ENCODE results near the gene MFSD12.
"Not testable (repeated sequence)": the region's sequence is repeated elsewhere in the genome, so short reads cannot be mapped to it uniquely, and the experiment has no call there.

The MFSD12 gene

DNA sequence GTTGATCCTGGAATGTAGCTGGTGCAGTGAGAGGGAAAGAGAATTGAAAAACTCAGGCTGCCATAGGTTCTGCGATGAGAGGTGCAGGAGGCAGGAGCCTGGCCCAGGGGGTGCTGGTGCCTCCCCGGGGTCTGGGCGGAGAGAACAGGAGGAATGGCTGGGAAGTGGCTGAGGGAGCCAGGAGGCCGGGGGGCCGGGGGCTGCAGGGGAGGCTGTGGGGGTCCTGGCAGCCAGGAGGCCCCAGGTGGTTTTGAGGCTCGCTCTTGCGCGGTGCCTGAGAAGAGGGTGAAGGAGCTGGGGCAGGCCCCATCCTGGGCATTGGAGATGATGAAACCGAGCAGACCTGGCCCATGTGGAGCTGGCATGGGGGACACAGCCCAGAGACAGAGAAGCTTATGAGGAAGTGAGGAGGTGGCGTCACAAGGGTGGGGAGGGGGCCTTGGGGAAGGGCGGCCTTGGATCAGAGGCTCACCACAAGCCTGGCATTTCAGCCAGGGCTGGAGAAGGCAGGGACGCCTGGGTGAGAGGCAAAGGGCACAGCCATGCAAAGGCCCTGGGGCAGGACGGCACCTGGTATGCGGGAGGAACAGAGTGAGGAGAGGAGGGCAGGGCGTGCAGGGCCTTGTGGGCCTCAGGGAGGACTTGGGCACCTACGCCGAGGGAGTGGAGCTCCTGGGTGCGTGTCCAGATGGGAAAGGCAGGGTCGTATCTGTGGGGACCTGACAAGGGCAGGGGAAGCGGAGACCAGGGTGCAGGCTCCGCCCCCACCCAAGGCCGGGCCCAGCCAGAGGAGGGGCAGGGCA, 19.7 kb downstream of the MFSD12 start:
- DNase-seq (ENCODE audit: low read depth in 2 of 3, low spot score in 2 of 3) = no peak

DNA sequence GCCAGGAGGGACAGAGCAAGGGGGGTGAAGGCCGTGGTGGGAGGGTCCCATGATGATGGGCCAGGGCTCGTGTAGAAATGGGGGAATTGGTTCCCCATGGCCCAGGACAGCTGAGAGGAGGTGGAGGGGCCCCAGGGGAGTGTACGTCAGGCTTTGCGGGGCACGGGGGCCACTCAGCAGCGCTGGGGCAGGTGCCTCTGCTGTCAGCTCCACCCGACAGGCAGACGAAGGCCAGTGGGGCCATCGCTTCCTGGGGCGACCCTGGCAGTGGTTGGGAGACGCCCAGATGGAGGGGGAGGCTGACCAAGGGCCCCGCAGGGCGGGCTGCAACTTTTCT, 20.3 kb downstream of the MFSD12 start:
- no peak for DNase-seq (ENCODE audit: low read depth in 2 of 3, low spot score in 2 of 3)

DNA sequence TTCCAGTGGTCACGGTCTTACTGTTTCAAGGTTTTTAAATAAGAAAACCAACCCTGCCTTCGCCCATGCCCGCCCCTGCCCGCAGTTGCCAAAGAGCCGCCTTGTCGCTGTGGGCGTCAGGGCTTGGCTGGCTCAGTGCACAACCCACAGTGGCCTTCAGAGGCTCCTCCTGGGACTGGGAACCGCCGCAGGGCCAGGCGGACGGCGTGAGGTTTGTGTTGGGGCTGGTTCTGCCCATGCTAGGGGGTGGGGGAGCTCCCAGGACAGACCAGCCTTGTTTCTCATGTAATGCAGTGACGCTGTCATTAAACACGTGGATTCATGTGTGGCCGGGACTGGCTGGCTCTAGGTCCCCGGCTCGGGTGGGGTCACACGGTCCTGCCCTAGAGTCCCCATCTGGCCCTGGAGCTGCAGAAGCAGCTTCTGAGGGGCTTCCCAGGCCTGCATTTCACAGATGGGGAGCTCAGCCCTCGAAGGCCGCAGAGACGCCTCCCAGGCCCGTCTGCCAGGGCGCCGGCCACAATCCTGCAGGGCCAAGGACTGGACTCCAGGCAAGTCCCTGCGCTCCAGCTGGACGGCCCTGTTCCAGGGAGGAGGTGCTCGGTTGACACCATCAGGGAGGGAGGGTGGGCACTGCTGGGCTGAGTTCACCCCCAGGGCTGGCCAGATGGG, 20.8 kb downstream of the MFSD12 start:
- no peak for DNase-seq (ENCODE audit: low read depth in 2 of 3, low spot score in 2 of 3)

DNA sequence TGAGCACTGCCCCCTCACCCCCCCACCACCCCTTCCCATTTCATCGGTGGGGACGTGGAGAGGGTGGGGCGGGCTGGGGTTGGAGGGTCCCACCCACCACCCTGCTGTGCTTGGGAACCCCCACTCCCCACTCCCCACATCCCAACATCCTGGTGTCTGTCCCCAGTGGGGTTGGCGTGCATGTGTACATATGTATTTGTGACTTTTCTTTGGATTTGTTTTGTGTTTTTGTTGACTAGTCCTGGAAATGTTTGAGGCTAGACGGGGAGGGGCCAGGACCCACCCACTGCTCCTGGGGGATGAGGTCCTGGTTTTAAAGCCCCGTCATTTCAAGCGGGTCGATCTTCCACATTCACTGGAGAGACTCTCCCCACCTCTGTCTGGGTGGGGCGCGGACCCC, 21.4 kb downstream of the MFSD12 start:
- DNase-seq (ENCODE audit: low read depth in 2 of 3, low spot score in 2 of 3) = no peak

DNA sequence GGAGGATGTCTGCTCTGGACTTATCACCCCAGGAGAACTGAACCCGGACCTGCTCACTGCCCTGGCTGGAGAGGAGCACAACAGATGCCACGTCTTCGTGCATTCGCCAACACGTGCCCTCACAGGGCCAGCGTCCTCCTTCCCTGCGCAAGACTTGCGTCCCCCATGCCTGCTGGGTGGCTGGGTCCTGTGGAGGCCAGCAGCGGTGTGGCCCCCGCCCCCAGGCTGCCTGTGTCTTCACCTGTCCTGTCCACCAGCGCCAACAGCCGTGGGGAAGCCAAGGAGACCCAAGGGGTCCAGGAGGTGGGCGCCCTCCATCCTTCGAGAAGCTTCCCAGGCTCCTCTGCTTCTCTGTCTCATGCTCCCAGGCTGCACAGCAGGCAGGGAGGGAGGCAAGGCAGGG, 21.8 kb downstream of the MFSD12 start:
- no peak for DNase-seq (ENCODE audit: low read depth in 2 of 3, low spot score in 2 of 3)

DNA sequence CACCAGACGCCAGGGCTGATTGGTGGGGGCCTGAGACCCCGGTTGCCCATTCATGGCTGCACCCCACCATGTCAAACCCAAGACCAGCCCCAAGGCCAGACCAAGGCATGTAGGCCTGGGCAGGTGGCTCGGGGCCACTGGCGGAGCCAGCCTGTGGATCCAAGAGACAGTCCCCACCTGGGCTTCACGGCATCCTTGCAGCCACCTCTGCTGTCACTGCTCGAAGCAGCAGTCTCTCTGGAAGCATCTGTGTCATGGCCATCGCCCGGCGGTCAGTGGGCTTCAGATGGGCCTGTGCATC, 22.2 kb downstream of the MFSD12 start:
- no peak for DNase-seq (ENCODE audit: low read depth in 2 of 3, low spot score in 2 of 3)

DNA sequence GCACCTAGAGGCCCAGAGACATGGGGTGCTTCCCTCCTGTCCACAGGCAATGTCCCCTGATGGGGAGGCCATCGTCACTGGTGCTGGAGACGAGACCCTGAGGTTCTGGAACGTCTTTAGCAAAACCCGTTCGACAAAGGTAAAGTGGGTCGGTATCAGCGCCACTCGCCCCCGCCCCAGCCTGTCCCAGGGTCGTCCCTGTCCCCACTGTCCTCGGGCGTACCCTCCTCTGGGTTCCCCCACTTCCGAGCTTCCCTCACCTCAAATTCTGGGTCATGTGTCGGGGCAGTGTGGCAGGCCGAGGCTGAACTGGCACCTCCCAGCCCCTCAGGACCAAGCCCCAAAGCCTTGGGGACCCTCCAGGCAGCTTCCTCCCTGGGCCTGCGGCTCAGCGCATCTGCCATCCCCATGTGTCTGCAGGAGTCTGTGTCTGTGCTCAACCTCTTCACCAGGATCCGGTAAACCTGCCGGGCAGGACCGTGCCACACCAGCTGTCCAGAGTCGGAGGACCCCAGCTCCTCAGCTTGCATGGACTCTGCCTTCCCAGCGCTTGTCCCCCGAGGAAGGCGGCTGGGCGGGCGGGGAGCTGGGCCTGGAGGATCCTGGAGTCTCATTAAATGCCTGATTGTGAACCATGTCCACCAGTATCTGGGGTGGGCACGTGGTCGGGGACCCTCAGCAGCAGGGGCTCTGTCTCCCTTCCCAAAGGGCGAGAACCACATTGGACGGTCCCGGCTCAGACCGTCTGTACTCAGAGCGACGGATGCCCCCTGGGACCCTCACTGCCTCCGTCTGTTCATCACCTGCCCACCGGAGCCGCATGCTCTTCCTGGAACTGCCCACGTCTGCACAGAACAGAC, 22.8 kb downstream of the MFSD12 start:
- DNase-seq (ENCODE audit: low read depth in 2 of 3, low spot score in 2 of 3) = no peak

DNA sequence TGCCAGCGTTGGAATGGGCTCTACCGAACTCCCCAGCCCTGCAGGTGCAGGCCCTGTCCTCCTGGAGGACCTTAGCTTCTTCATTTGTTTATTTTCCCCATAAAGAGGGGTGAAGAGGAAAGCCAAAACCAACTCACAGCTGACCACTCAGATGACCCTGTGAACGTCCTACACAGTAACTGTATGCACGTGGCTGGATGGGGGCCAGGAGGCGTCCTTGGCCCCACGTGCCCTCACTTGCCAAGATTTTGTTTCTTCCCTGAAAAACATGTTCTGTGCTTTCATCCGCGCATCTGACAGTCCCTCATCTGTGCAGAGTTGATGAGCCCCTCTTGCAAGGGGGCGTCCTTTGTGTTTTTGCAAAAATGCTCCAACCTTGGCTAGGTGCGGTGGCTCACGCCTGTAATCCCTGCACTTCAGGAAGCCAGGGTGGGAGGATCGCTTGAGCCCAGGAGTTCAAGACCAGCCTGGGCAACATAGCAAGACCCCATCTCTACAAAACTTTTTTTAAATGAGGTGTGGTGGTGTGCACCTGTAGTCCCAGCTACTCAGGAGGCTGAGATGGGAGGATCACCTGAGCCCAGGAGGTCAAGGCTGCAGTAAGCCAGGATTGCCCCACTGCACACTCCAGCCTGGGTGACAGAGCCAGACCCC, 23.7 kb downstream of the MFSD12 start:
- DNase-seq (ENCODE audit: low read depth in 2 of 3, low spot score in 2 of 3) = no peak

DNA sequence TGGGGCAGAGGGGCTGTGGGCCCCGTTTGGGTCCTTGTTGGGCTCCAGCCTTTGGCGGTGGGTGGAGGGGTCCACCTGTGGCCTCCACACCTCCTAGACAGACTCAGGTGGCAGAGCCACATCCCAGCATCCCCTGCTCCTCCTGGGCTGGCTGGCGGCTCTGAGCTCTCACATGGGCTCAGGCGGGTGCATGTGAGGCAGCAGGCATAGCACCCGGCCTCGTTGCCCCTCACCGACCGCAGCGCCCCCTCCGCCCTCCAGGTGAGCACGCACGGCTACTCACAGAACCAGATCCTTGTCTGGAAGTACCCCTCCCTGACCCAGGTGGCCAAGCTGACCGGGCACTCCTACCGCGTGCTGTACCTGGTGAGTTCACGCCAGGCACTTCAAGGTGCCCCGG, 24.4 kb downstream of the MFSD12 start:
- no peak for DNase-seq (ENCODE audit: low read depth in 2 of 3, low spot score in 2 of 3)

DNA sequence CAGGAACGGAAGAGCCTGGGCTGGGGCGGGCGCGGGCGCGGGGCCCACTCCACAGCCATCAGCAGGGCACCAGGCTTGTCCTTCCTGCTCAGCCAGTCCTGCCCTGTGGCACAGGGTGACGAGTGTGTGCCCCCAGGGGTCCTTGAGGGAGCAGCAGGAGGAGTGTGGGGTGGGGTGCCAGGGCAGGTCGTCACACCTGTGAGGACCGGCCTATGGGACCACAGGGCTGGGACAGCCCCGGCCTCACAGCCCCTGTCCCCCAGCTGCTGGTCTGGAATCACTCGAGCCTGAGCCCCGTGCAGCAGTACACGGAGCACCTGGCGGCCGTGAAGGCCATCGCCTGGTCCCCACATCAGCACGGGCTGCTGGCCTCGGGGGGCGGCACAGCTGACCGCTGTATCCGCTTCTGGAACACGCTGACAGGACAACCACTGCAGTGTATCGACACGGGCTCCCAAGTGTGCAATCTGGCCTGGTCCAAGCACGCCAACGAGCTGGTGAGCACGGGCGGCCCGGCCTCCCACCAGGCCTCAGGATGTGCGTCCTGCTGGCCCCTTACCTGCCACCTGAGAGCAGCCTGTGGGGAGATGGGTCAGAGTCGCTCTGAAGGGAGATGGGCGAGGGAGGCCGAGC, 25.1 kb downstream of the MFSD12 start:
- DNase-seq (ENCODE audit: low read depth in 2 of 3, low spot score in 2 of 3) = no peak

DNA sequence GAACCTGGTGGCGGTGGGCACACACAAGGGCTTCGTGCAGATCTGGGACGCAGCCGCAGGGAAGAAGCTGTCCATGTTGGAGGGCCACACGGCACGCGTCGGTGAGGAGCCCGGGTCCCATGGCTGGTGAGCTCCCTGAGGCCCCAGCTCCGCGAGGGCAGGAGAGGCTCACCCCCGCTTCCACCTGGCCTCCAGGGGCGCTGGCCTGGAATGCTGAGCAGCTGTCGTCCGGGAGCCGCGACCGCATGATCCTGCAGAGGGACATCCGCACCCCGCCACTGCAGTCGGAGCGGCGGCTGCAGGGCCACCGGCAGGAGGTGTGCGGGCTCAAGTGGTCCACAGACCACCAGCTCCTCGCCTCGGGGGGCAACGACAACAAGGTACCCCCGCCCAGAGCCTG, 25.7 kb downstream of the MFSD12 start:
- no peak for DNase-seq (ENCODE audit: low read depth in 2 of 3, low spot score in 2 of 3)

DNA sequence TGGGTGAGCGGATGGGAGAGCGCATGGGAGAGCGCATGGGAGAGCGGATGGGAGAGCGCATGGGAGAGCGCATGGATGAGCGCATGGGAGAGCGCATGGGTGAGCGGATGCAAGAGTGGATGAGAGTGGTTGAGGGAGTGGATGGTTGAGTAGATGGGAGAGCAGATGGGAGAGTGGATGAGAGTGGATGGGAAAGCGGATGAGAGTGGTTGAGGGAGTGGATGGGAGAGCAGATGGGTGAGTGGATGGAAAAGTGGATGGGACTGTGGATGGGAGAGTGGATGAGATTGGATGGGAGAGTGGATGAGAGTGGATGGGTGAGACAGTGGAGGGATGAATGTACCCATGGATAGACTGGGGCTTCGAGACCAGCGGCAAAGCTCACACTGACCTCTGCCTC, 27.0 kb downstream of the MFSD12 start:
- DNase-seq (ENCODE audit: low read depth in 2 of 3, low spot score in 2 of 3) = no peak

DNA sequence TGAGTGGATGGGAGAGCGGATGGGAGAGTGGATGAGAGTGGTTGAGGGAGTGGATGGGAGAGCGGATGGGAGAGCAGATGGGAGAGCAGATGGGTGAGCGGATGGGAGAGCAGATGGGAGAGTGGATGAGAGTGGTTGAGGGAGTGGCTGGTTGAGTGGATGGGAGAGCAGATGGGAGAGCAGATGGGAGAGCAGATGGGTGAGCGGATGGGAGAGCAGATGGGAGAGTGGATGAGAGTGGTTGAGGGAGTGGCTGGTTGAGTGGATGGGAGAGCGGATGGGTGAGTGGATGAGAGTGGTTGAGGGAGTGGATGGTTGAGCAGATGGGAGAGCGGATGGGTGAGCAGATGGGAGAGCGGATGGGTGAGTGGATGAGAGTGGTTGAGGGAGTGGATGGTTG, 28.1 kb downstream of the MFSD12 start:
- DNase-seq (ENCODE audit: low read depth in 2 of 3, low spot score in 2 of 3) = not testable (repeated sequence)

DNA sequence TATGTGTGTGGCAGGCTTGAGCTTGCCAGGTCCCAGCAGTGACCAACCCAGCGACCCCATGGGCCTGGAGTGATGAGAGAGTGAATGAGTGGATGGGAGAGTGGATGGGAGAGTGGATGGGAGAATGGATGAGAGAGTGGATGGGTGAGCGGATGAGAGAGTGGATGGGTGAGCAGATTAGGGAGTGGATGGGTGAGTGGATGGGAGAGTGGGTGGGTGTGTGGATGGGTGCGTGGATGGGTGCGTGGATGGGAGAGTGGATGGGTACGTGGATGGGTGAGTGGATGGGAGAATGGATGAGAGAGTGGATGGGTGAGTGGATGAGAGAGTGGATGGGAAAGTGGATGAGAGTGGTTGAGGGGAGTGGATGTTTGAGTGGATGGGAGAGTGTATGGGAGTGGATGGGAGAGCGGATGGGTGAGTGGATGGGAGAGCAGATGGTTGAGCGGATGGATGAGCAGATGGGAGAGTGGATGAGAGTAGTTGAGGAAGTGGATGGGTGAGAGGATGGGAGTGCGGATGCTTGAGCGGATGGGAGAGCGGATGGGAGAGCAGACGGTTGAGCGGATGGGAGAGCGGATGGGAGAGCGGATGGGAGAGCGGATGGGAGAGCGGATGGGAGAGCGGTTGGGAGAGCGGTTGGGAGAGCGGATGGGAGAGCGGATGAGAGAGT, 28.7 kb downstream of the MFSD12 start:
- DNase-seq (ENCODE audit: low read depth in 2 of 3, low spot score in 2 of 3) = no peak

DNA sequence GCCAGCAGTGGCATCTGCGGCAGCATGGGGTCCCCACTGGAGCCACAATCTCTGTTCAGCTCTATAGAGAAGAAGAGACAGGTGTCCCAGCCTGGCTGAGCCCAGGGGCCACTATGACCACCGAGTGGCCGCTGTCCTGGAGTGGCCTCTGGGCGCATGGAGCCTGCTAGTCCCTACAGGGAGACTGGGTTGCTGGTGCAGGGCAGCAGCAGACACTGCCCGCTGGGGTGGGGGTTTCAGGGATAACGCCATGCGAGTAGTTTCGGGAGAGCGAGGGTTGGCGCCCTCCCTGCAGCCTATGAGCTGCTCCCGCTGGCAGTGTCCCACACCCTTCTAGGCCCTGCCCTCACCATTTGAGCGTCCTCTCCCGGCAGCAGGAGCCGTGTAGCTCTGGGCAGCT, 29.3 kb downstream of the MFSD12 start:
- no peak for DNase-seq (ENCODE audit: low read depth in 2 of 3, low spot score in 2 of 3)

DNA sequence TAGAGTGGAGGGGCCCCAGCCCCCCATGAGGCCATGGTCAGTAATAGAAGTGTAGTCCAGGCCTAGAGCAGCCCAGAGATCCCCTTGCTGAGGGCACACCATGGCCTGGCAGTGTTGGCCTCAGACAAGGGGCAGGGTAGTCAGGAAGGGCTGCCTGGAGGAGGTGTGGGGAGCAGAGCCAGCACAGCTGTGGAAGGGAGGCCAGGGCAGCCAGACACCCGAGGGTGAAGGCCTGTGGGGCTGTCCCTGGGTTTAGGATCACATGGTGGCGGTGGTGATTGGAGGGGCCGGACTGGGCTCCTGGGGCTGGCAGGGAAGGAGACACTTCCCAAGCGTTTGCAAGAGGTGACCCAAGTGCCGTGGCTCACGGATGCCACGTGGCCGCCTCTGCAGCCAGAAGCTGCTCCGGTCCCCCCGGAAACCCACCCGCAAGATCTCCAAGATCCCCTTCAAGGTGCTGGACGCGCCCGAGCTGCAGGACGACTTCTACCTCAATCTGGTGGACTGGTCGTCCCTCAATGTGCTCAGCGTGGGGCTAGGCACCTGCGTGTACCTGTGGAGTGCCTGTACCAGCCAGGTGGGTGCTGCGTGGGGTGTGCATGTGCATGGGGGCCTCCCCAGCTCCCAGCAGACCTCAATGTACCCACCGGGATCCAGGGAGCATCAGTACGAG, 30.0 kb downstream of the MFSD12 start:
- DNase-seq (ENCODE audit: low read depth in 2 of 3, low spot score in 2 of 3) = no peak

DNA sequence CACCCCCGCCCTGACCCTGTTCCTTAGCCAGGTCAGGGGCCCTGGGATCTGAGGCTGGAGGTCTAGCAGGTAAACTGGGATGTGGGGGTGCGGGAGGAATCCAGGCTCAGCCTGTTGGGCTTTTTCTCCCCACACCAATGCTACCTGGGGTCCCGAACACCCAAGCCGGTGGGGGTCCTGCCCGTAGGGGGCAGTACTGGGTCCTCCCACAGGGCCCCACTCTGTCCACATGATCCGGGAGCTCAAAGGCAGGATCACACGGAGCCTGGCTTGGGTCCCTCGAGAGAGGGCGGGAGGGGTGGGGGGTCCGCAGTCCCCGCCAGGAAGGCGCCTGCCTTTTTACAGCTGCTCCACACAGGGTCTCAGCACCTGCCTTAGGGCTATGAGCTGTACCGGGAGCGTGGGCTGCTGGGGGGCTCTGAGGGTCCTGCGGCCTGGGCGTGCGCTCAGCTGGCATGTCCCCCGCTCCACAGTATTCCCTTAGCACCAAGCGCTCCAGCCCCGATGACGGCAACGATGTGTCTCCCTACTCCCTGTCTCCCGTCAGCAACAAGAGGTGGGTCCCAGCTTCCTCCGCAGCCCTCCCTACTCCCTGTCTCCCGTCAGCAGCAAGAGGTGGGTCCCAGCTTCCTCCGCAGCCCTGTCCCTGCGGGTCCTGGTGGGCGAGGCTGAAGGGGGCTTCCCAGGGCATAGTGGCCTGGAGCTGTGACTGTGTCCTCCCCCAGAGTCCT, 30.7 kb downstream of the MFSD12 start:
- no peak for DNase-seq (ENCODE audit: low read depth in 2 of 3, low spot score in 2 of 3)

DNA sequence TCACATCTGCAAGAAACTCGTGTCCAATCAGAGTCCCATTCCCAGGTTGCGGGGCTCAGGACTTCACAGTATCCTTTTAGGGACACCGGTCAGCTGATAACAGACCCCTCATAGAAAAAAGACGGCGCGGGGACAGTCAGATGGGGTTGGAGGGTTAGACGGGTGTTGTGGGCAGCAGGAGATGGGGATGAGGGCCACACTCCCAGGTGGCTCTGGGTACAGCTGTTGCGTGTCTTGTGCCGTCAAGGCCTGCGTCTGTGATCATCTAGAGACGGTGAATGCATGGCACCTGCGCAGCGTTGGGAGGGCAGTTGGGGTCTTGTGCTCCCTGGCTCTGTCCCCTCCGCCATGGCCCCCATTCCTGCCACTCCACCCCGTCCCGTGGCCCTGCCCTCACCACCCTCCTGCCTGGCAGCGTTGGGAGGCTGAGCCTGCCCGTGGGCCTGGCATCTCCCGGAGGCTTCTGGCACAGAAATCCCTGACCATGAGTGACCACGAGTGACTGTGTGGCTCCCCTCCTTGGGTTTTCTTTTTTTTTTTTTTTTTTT, 32.4 kb downstream of the MFSD12 start:
- no peak for DNase-seq (ENCODE audit: low read depth in 2 of 3, low spot score in 2 of 3)

Data from activated CD8-positive, alpha-beta memory T cell treated with anti-CD3 and anti-CD28 coated beads for 48 hours (primary cell).